MV-4-11 (cell line): Measurements from ENCODE around the gene CTBP2.

Source experiments
- DNase-seq: peaks from one replicate; lab custom pipeline; 2025; lab: John Stamatoyannopoulos, UW

CTBP2 gene

GRCh38 chr10:124997771-124998623 is 162.4 kb downstream of the CTBP2 start:
- DNase-seq = no peak

GRCh38 chr10:124997306-124997705 is 163.1 kb downstream of the CTBP2 start:
- no peak for DNase-seq

- DNase-seq = no peak
These were observed 163.5 kb downstream of the CTBP2 start for GRCh38 chr10:124996854-124997215.

DNA sequence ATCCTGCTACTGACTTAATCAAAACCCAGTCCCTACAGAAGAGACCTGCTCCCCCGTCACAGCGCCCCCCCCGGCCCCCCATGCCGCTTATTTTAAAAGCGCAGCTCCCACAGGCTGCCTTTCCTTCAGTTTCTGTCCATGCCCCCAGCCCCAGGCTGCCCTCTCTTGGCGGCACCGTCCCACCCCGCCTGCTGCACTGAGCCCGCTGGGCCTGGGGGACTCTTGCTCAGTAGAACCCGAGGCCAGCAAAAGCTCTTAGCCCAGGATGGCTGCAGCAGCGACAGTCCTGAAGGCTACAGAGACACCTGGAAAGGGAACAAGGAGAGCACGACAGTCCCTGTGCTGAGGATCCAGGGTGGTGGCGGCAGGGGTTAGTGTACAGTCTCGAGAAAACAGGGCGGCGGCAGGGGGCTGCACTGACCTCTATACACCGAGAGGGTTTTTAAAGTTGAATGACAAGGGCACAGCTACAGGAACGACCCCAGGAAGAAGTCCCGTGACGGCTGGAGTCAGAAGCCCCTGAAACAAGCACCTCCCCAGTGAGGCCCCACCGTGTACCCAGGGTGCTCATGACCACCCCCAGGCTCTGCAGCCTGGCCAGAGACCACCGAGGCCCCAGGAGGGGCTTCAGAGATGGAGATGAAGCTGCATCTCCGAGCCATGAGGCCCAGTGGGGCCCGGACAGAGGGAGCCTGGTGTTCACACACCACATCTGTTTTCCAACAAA is 164.1 kb downstream of the CTBP2 start:
- DNase-seq = no peak

GRCh38 chr10:124995605-124996004 is 164.8 kb downstream of the CTBP2 start:
- no peak for DNase-seq

GRCh38 chr10:124994573-124995473 is 165.5 kb downstream of the CTBP2 start:
- DNase-seq = no peak

DNA sequence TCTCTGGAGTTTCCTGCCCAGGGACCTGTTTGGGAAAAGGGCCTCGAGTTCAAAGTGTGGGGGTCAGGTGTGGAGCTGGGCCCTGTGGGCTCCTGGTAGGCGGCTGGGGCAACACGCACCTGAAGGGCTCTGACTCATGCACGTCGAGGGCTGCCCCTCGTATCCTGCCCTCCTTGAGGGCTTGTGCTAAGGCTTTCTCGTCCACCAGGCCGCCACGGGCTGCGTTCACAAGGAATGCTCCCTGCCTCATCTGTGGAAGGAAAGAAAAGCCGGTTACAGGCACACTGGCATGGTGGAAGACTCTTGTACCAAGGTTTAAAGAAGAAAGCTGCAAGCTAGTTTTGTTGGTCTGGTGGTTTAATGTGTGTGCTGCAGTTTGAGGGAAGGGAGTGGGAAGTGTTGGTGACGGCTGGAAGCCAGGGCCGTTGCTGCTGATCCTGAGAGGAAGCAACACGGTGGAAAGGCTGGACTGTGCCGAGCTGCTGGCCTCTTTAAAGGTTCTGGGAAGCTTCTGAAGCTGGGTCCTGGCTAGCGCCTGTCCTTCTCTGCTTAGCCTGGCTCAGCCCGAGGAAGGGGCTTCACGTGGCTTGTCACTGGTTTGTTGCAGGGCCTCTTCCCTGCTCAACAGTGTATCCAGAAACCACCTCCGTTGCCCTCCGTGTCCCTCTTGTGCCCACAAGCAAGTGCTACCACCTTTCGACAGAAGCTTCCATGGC is 166.5 kb downstream of the CTBP2 start:
- DNase-seq = no peak

- no peak for DNase-seq
These were observed 167.0 kb downstream of the CTBP2 start for GRCh38 chr10:124993345-124993708.

- DNase-seq = peak; percentile 40
These were observed 167.7 kb downstream of the CTBP2 start for GRCh38 chr10:124992462-124993344.

DNA sequence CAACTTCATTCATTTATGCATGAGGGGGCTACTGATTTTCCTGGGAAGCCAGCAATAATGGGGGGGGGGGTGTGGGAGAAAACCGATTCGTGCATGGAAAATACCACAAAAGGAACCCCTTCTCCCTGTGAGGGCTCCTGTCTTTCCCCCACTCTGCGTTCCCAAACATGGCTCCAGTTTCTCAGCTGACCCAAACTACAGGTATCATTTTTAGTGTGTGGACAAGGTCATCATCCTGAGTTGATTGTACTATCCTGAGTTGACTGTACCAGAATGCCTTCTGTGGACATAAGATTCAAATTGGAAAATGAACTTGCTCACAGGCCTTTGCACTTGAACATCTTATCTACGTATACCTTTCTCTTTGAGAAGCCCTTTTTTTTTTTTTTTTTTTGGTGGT is 168.5 kb downstream of the CTBP2 start:
- no peak for DNase-seq

- DNase-seq = no peak
These were observed 169.4 kb downstream of the CTBP2 start for GRCh38 chr10:124990671-124991625.

GRCh38 chr10:124989526-124989925 is 170.8 kb downstream of the CTBP2 start:
- no peak for DNase-seq

DNA sequence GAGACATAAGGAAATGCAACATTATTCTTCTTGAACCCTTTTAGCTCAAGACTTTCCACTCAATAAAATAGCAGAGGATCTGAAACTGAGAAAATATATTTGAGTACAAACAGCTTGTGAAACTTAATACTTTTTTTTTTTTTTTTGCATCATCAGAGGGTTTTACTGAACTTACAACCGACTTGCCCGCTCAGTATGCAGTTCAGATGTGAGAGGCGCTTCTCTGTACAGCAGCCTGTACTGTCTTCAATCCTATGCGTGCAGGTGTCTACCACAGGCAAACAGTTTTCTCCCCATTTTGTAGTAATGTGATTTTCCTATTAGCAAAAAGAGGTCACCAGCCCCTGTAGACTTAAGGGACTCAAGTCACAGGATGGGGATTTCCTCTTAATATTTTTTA is 171.6 kb downstream of the CTBP2 start:
- peak; percentile 49 for DNase-seq

GRCh38 chr10:124987788-124988187 is 172.6 kb downstream of the CTBP2 start:
- DNase-seq = no peak

DNA sequence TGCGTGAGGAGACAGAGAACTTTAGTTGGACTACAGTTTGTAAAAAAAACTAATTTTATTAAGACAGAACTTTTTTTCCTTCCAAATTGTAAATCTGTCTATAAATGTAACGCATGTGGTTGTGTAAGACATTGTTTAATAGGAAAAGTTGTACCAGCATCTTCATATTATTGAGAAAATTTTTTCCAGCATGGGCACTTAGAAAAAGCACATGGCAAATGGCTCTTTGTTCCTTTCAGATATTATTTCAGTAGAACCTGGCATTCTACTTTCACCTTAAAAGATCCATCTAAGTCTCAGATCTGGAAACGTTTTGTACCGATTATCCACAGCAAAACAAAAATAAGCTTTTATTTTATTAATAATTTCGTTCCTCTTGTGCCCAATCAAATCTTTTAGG is 175.2 kb downstream of the CTBP2 start:
- DNase-seq = no peak

DNA sequence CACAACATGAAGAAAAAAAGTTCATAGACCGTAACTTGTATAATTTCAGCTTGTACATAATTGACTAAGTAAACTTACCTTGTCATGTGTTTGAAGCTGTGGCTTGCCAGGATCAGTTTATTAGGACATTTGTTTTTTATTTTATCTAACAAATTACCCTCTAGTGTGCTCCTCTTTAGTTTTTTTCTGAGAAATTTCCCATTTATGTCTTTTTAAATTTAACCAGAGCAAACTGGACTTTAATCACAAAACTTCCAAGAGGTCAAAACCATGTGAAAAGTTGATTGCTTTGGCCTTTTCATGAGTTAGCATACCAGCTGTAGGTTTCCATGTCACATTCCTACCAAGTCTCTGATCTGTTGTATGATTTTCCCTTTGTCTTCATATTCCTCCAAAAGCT is 176.0 kb downstream of the CTBP2 start:
- no peak for DNase-seq

DNA sequence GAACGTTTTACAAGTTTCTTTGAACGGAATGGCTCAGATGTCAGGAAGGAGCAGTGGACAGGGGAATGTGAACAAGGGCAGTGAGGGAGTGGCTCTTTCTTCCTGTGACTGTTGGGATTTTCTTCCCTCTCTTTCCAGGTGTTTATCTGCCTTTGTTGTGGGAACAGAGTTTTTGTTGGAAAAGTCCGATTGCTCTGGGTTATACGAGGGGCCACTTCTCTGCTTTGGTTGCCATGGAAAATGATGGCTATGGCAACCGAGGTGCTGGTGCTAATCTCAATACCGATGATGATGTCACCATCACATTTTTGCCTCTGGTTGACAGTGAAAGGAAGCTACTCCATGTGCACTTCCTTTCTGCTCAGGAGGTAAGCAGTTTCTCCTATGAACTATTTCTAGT is 177.0 kb downstream of the CTBP2 start:
- peak; percentile 26 for DNase-seq

- DNase-seq = no peak
These were observed 182.0 kb downstream of the CTBP2 start for GRCh38 chr10:124978376-124978725.

DNA sequence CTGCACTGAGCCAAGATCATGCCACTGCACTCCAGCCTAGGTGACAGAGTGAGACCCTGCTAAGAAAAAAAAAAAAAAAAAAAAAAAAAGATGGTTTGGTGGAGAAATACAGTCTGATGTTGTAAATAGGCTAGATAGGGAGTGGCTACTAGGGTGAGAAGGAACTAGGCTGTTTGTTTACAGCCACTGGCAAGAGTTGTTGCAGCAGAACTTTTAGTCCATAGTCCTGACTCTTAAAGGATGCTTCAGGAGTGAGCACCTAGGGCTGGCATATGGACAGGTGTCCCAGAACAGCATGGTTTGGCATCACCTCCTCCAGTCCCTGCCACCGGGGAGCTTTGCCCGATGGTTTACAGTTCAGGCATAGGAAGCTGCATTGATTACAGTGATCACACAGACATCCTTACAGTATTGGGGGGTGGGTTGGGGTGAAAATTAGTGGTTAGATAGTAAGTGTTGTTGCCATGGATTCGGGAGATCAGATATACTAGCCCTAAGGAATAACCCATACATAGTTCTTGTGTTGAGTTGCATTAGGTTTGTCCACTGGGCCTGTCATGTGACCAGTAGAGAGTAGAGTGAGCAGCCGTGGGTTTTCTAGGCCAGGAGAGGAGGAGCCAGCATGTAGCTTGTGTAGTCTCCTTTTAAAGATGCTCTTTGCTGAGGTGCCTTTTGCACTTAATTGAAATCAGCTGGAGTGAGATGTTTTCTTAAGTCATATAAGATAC is 182.6 kb downstream of the CTBP2 start:
- DNase-seq = no peak
